ENCODE data around the gene FIGNL2. TPM values are rescaled to one million over a fixed set of nuclear protein-coding genes. Genes with fewer than 3 reads are reported as not detected.
A peak's percentile ranks its signal among the peaks of the same experiment; 100 is the strongest.

Gene FIGNL2
- total RNA-seq, 1 experiment from 2014 or later = not detected

- Mint-ChIP-seq H3K4me1 (ENCODE audit: low read depth, unreplicated experiment) (peaks cover 8% of the 10 kb centered on the region), H3K27ac (ENCODE audit: unreplicated experiment) (no peak overlapping the region), H3K36me3 (ENCODE audit: insufficient read depth, unreplicated experiment) (peaks cover 9% of the 10 kb centered on the region), H3K27me3 (ENCODE audit: unreplicated experiment) (no peaks in the 10 kb centered on the region), H3K9me3 (ENCODE audit: low read depth, unreplicated experiment) (no peaks in the 10 kb centered on the region), H3K4me3 (ENCODE audit: low read depth, unreplicated experiment) (no peak overlapping the region)
- no peak for TF ChIP-seq CTCF (IDR thresholded peaks at IDR 0.05; ENCODE audit: unreplicated experiment)
- no peak for DNase-seq
- intact Hi-C loops (cut with micrococcal nuclease; ENCODE audit: unreplicated experiment) = no loop called here
- BruUV-seq (replicated peaks) = no TSS peak
- CTCF ChIA-PET = interaction anchor here (1.3 to 1.6 kb wide), 3 partner anchors 10 to 393 kb away, joined by 3 to 6 read pairs (median 4); no protein-coding TSS in a partner anchor
These were observed 34.6 kb downstream of the FIGNL2 start for GRCh38 chr12:51813931-51814310.

GRCh38 chr12:51812871-51813270 is 35.6 kb downstream of the FIGNL2 start:
- Mint-ChIP-seq H3K4me3 (ENCODE audit: low read depth, unreplicated experiment) (peak overlapping the region; percentile 28), H3K9me3 (ENCODE audit: low read depth, unreplicated experiment) (no peaks in the 10 kb centered on the region), H3K27me3 (ENCODE audit: unreplicated experiment) (no peaks in the 10 kb centered on the region), H3K27ac (ENCODE audit: unreplicated experiment) (no peak overlapping the region), H3K36me3 (ENCODE audit: insufficient read depth, unreplicated experiment) (peaks cover 9% of the 10 kb centered on the region), H3K4me1 (ENCODE audit: low read depth, unreplicated experiment) (peaks cover 8% of the 10 kb centered on the region)
- BruUV-seq (replicated peaks) = no TSS peak
- TF ChIP-seq CTCF (IDR thresholded peaks at IDR 0.05; ENCODE audit: unreplicated experiment) = no peak
- CTCF ChIA-PET = interaction anchor here (1.5 kb wide), 1 partner anchor 129 kb away, joined by 3 read pairs; no protein-coding TSS in a partner anchor
- intact Hi-C loops (cut with micrococcal nuclease; ENCODE audit: unreplicated experiment) = no loop called here
- no peak for DNase-seq

- no peak overlapping the region for H3K27ac Mint-ChIP-seq (ENCODE audit: unreplicated experiment)
- intact Hi-C loops (cut with micrococcal nuclease; ENCODE audit: unreplicated experiment) = no loop called here
- H3K9me3 Mint-ChIP-seq (ENCODE audit: low read depth, unreplicated experiment) = no peaks in the 10 kb centered on the region
- BruUV-seq (replicated peaks) = no TSS peak
- CTCF ChIA-PET = no interaction called here
- TF ChIP-seq CTCF (IDR thresholded peaks at IDR 0.05; ENCODE audit: unreplicated experiment) = no peak
- peaks cover 8% of the 10 kb centered on the region for H3K4me1 Mint-ChIP-seq (ENCODE audit: low read depth, unreplicated experiment)
- DNase-seq = no peak
- H3K4me3 Mint-ChIP-seq (ENCODE audit: low read depth, unreplicated experiment) = no peak overlapping the region
- H3K27me3 Mint-ChIP-seq (ENCODE audit: unreplicated experiment) = no peaks in the 10 kb centered on the region
- H3K36me3 Mint-ChIP-seq (ENCODE audit: insufficient read depth, unreplicated experiment) = peaks cover 9% of the 10 kb centered on the region
These were observed 37.0 kb downstream of the FIGNL2 start for GRCh38 chr12:51811203-51812202.

DNA sequence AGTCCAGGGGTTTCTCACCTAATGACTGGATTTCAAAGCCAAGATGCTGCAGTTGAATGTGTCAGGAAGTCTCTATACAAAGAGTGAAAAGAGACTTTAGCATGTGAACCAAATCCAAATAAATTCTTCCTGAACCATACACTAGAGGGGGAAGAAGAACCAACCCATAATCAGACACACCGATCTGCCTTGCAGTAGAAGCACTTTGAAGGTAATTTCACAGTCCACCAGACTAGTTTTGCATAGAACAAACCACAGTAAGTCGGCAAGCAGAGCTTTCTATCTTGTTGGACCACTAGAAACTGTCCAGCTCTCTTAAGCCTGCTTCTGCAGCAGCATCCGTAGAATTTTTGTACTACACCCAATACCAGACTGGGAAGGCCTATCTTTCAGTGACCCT is 39.3 kb downstream of the FIGNL2 start:
- intact Hi-C loops (cut with micrococcal nuclease; ENCODE audit: unreplicated experiment) = no loop called here
- CTCF ChIA-PET = no interaction called here
- no peaks in the 10 kb centered on the region for H3K36me3 Mint-ChIP-seq (ENCODE audit: insufficient read depth, unreplicated experiment)
- no peak overlapping the region for H3K4me3 Mint-ChIP-seq (ENCODE audit: low read depth, unreplicated experiment)
- no peak for DNase-seq
- TF ChIP-seq CTCF (IDR thresholded peaks at IDR 0.05; ENCODE audit: unreplicated experiment) = no peak
- no peaks in the 10 kb centered on the region for H3K27me3 Mint-ChIP-seq (ENCODE audit: unreplicated experiment)
- no TSS peak for BruUV-seq (replicated peaks)
- no peaks in the 10 kb centered on the region for H3K9me3 Mint-ChIP-seq (ENCODE audit: low read depth, unreplicated experiment)
- no peak overlapping the region for H3K27ac Mint-ChIP-seq (ENCODE audit: unreplicated experiment)
- H3K4me1 Mint-ChIP-seq (ENCODE audit: low read depth, unreplicated experiment) = peaks cover 8% of the 10 kb centered on the region
